ENCODE results near the gene PRSS56. TPM values are rescaled to one million over a fixed set of nuclear protein-coding genes. Genes with fewer than 3 reads are reported as not detected.

Gene PRSS56
- polyA plus RNA-seq, 3 donors = not detected

GRCh38 chr2:232521098-232521497 is 910 bp downstream of the PRSS56 start:
- no peaks in the 10 kb centered on the region for H4K20me1 ChIP-seq (ENCODE audit: insufficient read depth, low read length)
- DNase-seq = no peak
- no peaks in the 10 kb centered on the region for H3K79me2 ChIP-seq (ENCODE audit: insufficient read depth, low read length)
- H3K36me3 Mint-ChIP-seq = peaks cover 0 to 2% of the 10 kb centered on the region in 2 donors
- no peak overlapping the region for H3K27ac ChIP-seq (ENCODE audit: low read depth in 1 of 2, low read length in 2 of 2)
- no peak overlapping the region for H3K4me3 ChIP-seq (replicated peaks in 1 of 3; ENCODE audit: low read depth in 2 of 3, low read length in 3 of 3)
- no peaks in the 10 kb centered on the region for H3K36me3 ChIP-seq (replicated peaks in 1 of 2; ENCODE audit: control insufficient read depth in 1 of 2, insufficient read depth in 2 of 2, low read length in 2 of 2)
- WGBS (ENCODE audit: insufficient coverage) = 93% methylated on average over 14 of the region's 14 CpGs
- H3K27me3 Mint-ChIP-seq (ENCODE audit: low read depth in 3 of 3) = peaks cover 32 to 57% (median 42%) of the 10 kb centered on the region in 3 donors
- H3K9me3 Mint-ChIP-seq = peaks cover 0 to 6% (median 0%) of the 10 kb centered on the region in 7 donors
- peaks cover 10% of the 10 kb centered on the region for H3K4me1 Mint-ChIP-seq
- H3K9ac ChIP-seq (ENCODE audit: insufficient read depth, low read length, poor library complexity, severe bottlenecking) = no peak overlapping the region
- no peak overlapping the region for H3K27ac Mint-ChIP-seq
- TF ChIP-seq CTCF (IDR thresholded peaks at IDR 0.05) = no peak
- intact Hi-C loops (cut with micrococcal nuclease) = no loop called here
- H3K4me2 ChIP-seq (replicated peaks; ENCODE audit: extremely low read depth, low read length, poor library complexity, severe bottlenecking) = no peak overlapping the region
- peaks cover 24 to 50% of the 10 kb centered on the region in 2 donors for H3K27me3 ChIP-seq (ENCODE audit: control insufficient read depth in 2 of 2, insufficient read depth in 2 of 2, low read length in 2 of 2)
- no peak overlapping the region for H3K4me3 Mint-ChIP-seq
- H3K9me3 ChIP-seq (replicated peaks in 1 of 2; ENCODE audit: control insufficient read depth in 1 of 2, insufficient read depth in 1 of 2, low read length in 2 of 2) = peaks cover 0 to 5% of the 10 kb centered on the region in 2 donors
- H3K4me1 ChIP-seq (ENCODE audit: control insufficient read depth in 1 of 2, insufficient read depth in 2 of 2, low read length in 2 of 2) = peaks cover 4 to 21% of the 10 kb centered on the region in 2 donors
- H2AFZ ChIP-seq (ENCODE audit: insufficient read depth, low read depth, low read length, poor library complexity, severe bottlenecking) = peak overlapping the region; percentile 67

GRCh38 chr2:232521959-232522622 is 1.9 kb downstream of the PRSS56 start:
- Mint-ChIP-seq H3K4me3 (peak overlapping the region in 1 of 2 donors; percentile 74), H3K36me3 (peaks cover 0 to 2% of the 10 kb centered on the region in 2 donors), H3K9me3 (peaks cover 0 to 6% (median 0%) of the 10 kb centered on the region in 7 donors), H3K27ac (no peak overlapping the region), H3K27me3 (ENCODE audit: low read depth in 3 of 3) (peaks cover 35 to 64% (median 47%) of the 10 kb centered on the region in 3 donors), H3K4me1 (peaks cover 10% of the 10 kb centered on the region)
- Histone ChIP-seq H3K36me3 (replicated peaks in 1 of 2; ENCODE audit: control insufficient read depth in 1 of 2, insufficient read depth in 2 of 2, low read length in 2 of 2) (no peaks in the 10 kb centered on the region), H3K4me2 (replicated peaks; ENCODE audit: extremely low read depth, low read length, poor library complexity, severe bottlenecking) (peak overlapping the region; percentile 68), H4K20me1 (ENCODE audit: insufficient read depth, low read length) (no peaks in the 10 kb centered on the region), H3K27ac (ENCODE audit: low read depth in 1 of 2, low read length in 2 of 2) (no peak overlapping the region), H3K27me3 (ENCODE audit: control insufficient read depth in 2 of 2, insufficient read depth in 2 of 2, low read length in 2 of 2) (peaks cover 24 to 56% of the 10 kb centered on the region in 2 donors), H3K4me1 (ENCODE audit: control insufficient read depth in 1 of 2, insufficient read depth in 2 of 2, low read length in 2 of 2) (peaks cover 4 to 21% of the 10 kb centered on the region in 2 donors), H3K9me3 (replicated peaks in 1 of 2; ENCODE audit: control insufficient read depth in 1 of 2, insufficient read depth in 1 of 2, low read length in 2 of 2) (peaks cover 0 to 5% of the 10 kb centered on the region in 2 donors), H3K9ac (ENCODE audit: insufficient read depth, low read length, poor library complexity, severe bottlenecking) (no peak overlapping the region), H2AFZ (ENCODE audit: insufficient read depth, low read depth, low read length, poor library complexity, severe bottlenecking) (peak overlapping the region; percentile 67), H3K79me2 (ENCODE audit: insufficient read depth, low read length) (no peaks in the 10 kb centered on the region), H3K4me3 (replicated peaks in 1 of 3; ENCODE audit: low read depth in 2 of 3, low read length in 3 of 3) (peak overlapping the region in 1 of 3 experiments; percentile 51)
- 6% methylated on average over 66 of the region's 66 CpGs for WGBS (ENCODE audit: insufficient coverage)
- DNase-seq = peak; percentile 21 to 52 (median 26)
- intact Hi-C loops (cut with micrococcal nuclease) = no loop called here
- peak; percentile 97 for TF ChIP-seq CTCF (IDR thresholded peaks at IDR 0.05)

Data from CD14-positive monocyte (primary cell).